H9 (cell line): ENCODE results near the gene UBP1. TPM values are rescaled to one million over a fixed set of nuclear protein-coding genes. Genes with fewer than 3 reads are reported as not detected.

Experiments
- DNase-seq: peaks from one replicate; pipeline ENCODE4 v3.0.0-alpha.2; 2017
- H2AFZ ChIP-seq: one replicate; pipeline ENCODE4 v1.6.1; 2013; ENCODE audit warnings: mild to moderate bottlenecking, low read length, control low read depth, moderate library complexity
- H2AK5ac ChIP-seq: 2 replicates; pipeline ENCODE4 v1.6.1; 2013; ENCODE audit warnings: low read length, control low read depth, mixed read lengths; ENCODE audit not compliant: insufficient read length
- H2BK120ac ChIP-seq: one replicate; pipeline ENCODE4 v1.6.1; 2013; ENCODE audit warnings: low read depth, mild to moderate bottlenecking, low read length, control low read depth, inconsistent platforms; ENCODE audit not compliant: poor library complexity, severe bottlenecking
- H2BK12ac ChIP-seq: 2 replicates; pipeline ENCODE4 v1.6.1; 2013; ENCODE audit warnings: low read length, control low read depth, mixed read lengths, low read depth; ENCODE audit not compliant: insufficient read length
- H2BK15ac ChIP-seq: 2 replicates; pipeline ENCODE4 v1.6.1; 2013; ENCODE audit warnings: low read depth, low read length, control low read depth
- H2BK20ac ChIP-seq: one replicate; pipeline ENCODE4 v1.6.1; 2013; ENCODE audit warnings: low read depth, mild to moderate bottlenecking, low read length, control low read depth, inconsistent platforms; ENCODE audit not compliant: poor library complexity, severe bottlenecking
- H2BK5ac ChIP-seq: 2 replicates; pipeline ENCODE4 v1.6.1; 2013; ENCODE audit warnings: low read length, control low read depth, mixed read lengths; ENCODE audit not compliant: insufficient read length
- H3K14ac ChIP-seq: 2 replicates; pipeline ENCODE4 v1.6.1; 2013; ENCODE audit warnings: low read length, control low read depth; ENCODE audit not compliant: insufficient read depth
- H3K18ac ChIP-seq: 2 replicates; pipeline ENCODE4 v1.6.1; 2013; ENCODE audit warnings: low read depth, mild to moderate bottlenecking, mixed read lengths, low read length, control low read depth; ENCODE audit not compliant: insufficient read length
- H3K23ac ChIP-seq: 2 replicates; pipeline ENCODE4 v1.6.1; 2013; ENCODE audit warnings: low read length, control low read depth, mixed read lengths, low read depth; ENCODE audit not compliant: insufficient read length
- H3K23me2 ChIP-seq: 2 replicates; pipeline ENCODE4 v1.6.1; 2013; ENCODE audit warnings: low read depth, mild to moderate bottlenecking, mixed read lengths, low read length, control low read depth; ENCODE audit not compliant: insufficient read length, poor library complexity, severe bottlenecking
- H3K27ac ChIP-seq: 2 replicates; pipeline ENCODE4 v1.5.1; 2013; ENCODE audit warnings: low read length, control low read depth, mixed read lengths, low read depth; ENCODE audit not compliant: insufficient read length
- H3K27me3 ChIP-seq: 2 replicates; pipeline ENCODE4 v1.6.1; 2013; ENCODE audit warnings: low read length, control low read depth, inconsistent platforms; ENCODE audit not compliant: insufficient read depth
- H3K4ac ChIP-seq: 2 replicates; pipeline ENCODE4 v1.6.1; 2013; ENCODE audit warnings: low read depth, mild to moderate bottlenecking, control low read depth, inconsistent platforms, low read length, moderate library complexity
- H3K4me1 ChIP-seq: 2 replicates; pipeline ENCODE4 v1.6.1; 2013; ENCODE audit warnings: low read length, control low read depth, inconsistent platforms; ENCODE audit not compliant: insufficient read depth
- H3K4me2 ChIP-seq: 2 replicates; pipeline ENCODE4 v1.6.1; 2013; ENCODE audit warnings: low read length, control low read depth, mixed read lengths; ENCODE audit not compliant: insufficient read length, insufficient read depth
- H3K56ac ChIP-seq: 2 replicates; pipeline ENCODE4 v1.6.1; 2013; ENCODE audit warnings: low read depth, mild to moderate bottlenecking, mixed read lengths, low read length, control low read depth; ENCODE audit not compliant: insufficient read length
- H3K79me1 ChIP-seq: 2 replicates; pipeline ENCODE4 v1.6.1; 2013; ENCODE audit warnings: low read depth, mild to moderate bottlenecking, moderate library complexity, low read length, control low read depth, inconsistent platforms; ENCODE audit not compliant: insufficient read depth, poor library complexity, severe bottlenecking
- H3K79me2 ChIP-seq: 2 replicates; pipeline ENCODE4 v1.6.1; 2013; ENCODE audit warnings: low read length, control low read depth, inconsistent platforms; ENCODE audit not compliant: insufficient read depth
- H3K9ac ChIP-seq: 2 replicates; pipeline ENCODE4 v1.6.1; 2013; ENCODE audit warnings: low read length, control low read depth, mixed read lengths; ENCODE audit not compliant: insufficient read length; ENCODE audit errors: extremely low read depth
- H3K9me3 ChIP-seq: one replicate; pipeline ENCODE4 v1.6.1; 2013; ENCODE audit warnings: low read depth, low read length, inconsistent platforms; ENCODE audit not compliant: control insufficient read depth
- H3T11ph ChIP-seq: one replicate; pipeline ENCODE4 v1.6.1; 2013; ENCODE audit warnings: mild to moderate bottlenecking, low read length, control low read depth, inconsistent platforms
- H4K20me1 ChIP-seq: one replicate; pipeline ENCODE4 v1.6.1; 2013; ENCODE audit not compliant: control insufficient read depth, insufficient read length, insufficient read depth
- H4K5ac ChIP-seq: 2 replicates; pipeline ENCODE4 v1.6.1; 2013; ENCODE audit warnings: low read depth, mild to moderate bottlenecking, mixed read lengths, low read length, control low read depth; ENCODE audit not compliant: insufficient read length
- H4K8ac ChIP-seq: replicated peaks from 2 replicates; pipeline ENCODE4 v1.6.1; 2013; ENCODE audit warnings: low read length, control low read depth, mixed read lengths, low read depth; ENCODE audit not compliant: insufficient read length
- H4K91ac ChIP-seq: 2 replicates; pipeline ENCODE4 v1.6.1; 2013; ENCODE audit warnings: low read depth, mild to moderate bottlenecking, moderate library complexity, mixed read lengths, low read length, control low read depth; ENCODE audit not compliant: insufficient read length
- H3K27ac Mint-ChIP-seq, 3 experiments: 2 replicates in 2 of 3; 3 replicates in 1 of 3; pipeline ENCODE4 v1.8.0; 2020 to 2021; ENCODE audit warnings: mixed read lengths in 3 of 3, mild to moderate bottlenecking in 1 of 3, moderate library complexity in 1 of 3
- H3K27me3 Mint-ChIP-seq: 2 replicates; pipeline ENCODE4 v1.8.0; 2021; ENCODE audit warnings: low read depth, mild to moderate bottlenecking, moderate library complexity, mixed read lengths
- H3K36me3 Mint-ChIP-seq, 3 experiments: 2 replicates in 2 of 3; 3 replicates in 1 of 3; pipeline ENCODE4 v1.8.0; 2020 to 2021; ENCODE audit warnings: low read depth in 3 of 3, mixed read lengths in 3 of 3; ENCODE audit not compliant: insufficient read depth in 1 of 3
- H3K4me1 Mint-ChIP-seq, 2 experiments: 2 replicates each; pipeline ENCODE4 v1.8.0; 2020; ENCODE audit warnings: mixed read lengths in 2 of 2
- H3K4me3 Mint-ChIP-seq, 2 experiments: 2 replicates in 1 of 2; 3 replicates in 1 of 2; pipeline ENCODE4 v1.8.0; 2020 to 2021; ENCODE audit warnings: mild to moderate bottlenecking in 2 of 2, mixed read lengths in 2 of 2, moderate library complexity in 1 of 2
- H3K9me3 Mint-ChIP-seq, 2 experiments: 2 replicates in 1 of 2; 3 replicates in 1 of 2; pipeline ENCODE4 v1.8.0; 2020; ENCODE audit warnings: mild to moderate bottlenecking in 2 of 2, mixed read lengths in 2 of 2, moderate library complexity in 1 of 2
- WGBS: extraction: QIAGEN DNeasy Blood & Tissue Kit; methylation state at CpG from one replicate; pipeline ENCODE4 v1.1.7; 2013; ENCODE audit warnings: missing lambda C conversion rate, low lambda C conversion rate, mixed read lengths; ENCODE audit not compliant: insufficient read length; ENCODE audit errors: extremely low coverage; 5-methylcytosine and 5-hydroxymethylcytosine counted together
- total RNA-seq: library from RNA; stranded (reverse); gene quantifications from 2 replicates; pipeline ENCODE4 v1.2.1, GENCODE V29; 2021
- TF ChIP-seq, protein P1 (sequence below): fragments of 200-600 bp; sonication (generic); conservative IDR thresholded peaks from 3 replicates; pipeline ENCODE4 v1.8.0; 2021; ENCODE audit warnings: antibody characterized with exemption, mild to moderate bottlenecking

UBP1 gene
- total RNA-seq, 1 experiment from 2014 or later: 103 TPM

DNA sequence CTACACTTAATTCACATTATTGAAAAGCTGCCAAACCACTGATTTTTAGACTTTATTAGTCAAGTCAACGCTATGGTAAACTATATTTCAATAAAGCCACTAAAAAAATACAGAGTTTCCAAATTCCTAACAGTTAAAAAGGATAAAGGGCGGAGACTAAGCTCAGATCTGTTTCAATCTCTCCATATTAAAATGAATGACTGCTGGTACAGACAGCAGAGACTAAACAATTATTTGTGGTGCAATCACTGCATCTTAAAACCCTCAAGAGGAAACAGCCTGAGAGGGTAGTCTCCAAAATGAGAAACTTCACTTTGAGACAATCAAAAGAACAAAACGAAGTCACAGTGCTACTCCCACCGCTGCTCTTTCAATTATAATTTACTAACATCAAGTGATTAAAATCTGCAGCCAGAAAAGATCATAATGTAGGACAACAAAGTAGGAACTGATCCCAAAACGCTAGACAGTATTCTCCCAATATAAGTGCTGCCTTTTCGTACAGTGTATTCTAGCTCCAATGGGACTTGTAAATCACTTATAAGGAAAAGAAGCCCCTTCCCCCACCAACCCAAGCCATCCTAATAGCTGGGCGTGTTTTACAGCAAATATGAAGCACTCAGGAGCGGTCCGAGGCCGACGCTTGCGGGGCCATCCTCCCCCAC lies 1.2 kb downstream of the UBP1 start:
- Histone ChIP-seq H3K27me3 (no peaks in the 10 kb centered on the region), H3K27ac (no peak overlapping the region), H2BK120ac (no peak overlapping the region), H3K14ac (peak overlapping the region; percentile 87), H3K79me1 (no peaks in the 10 kb centered on the region), H2BK15ac (no peak overlapping the region), H3K4me2 (peak overlapping the region; percentile 94), H3K9ac (peak overlapping the region; percentile 94), H4K8ac (no peak overlapping the region), H4K91ac (no peak overlapping the region), H2BK12ac (no peak overlapping the region), H2BK5ac (no peak overlapping the region), H3K18ac (no peak overlapping the region), H3K79me2 (peaks cover 43% of the 10 kb centered on the region; the same call in 1 of the 2 replicates), H2AK5ac (no peak overlapping the region), H3K4me1 (peaks cover 9% of the 10 kb centered on the region; the same call in 1 of the 2 replicates), H3K4ac (no peak overlapping the region), H3K23me2 (peaks cover 19% of the 10 kb centered on the region), H4K20me1 (no peaks in the 10 kb centered on the region), H3T11ph (no peak overlapping the region), H3K9me3 (no peaks in the 10 kb centered on the region), H4K5ac (no peak overlapping the region), H3K23ac (no peak overlapping the region), H3K56ac (no peak overlapping the region), H2AFZ (no peak overlapping the region), H2BK20ac (no peak overlapping the region)
- Mint-ChIP-seq H3K36me3 (peaks cover 0 to 2% (median 0%) of the 10 kb centered on the region in 3 experiments; a peak in 2 of 7 replicates), H3K9me3 (peaks cover 2% of the 10 kb centered on the region in 2 experiments; a peak in 2 of 5 replicates), H3K4me3 (peak overlapping the region; percentile 91 to 98), H3K27me3 (no peaks in the 10 kb centered on the region; the same call in 1 of the 2 replicates), H3K27ac (peak overlapping the region; percentile 17 to 81 (median 73); a peak in 6 of 7 replicates), H3K4me1 (peaks cover 34 to 43% of the 10 kb centered on the region in 2 experiments)
- TF ChIP-seq, protein P1, sequence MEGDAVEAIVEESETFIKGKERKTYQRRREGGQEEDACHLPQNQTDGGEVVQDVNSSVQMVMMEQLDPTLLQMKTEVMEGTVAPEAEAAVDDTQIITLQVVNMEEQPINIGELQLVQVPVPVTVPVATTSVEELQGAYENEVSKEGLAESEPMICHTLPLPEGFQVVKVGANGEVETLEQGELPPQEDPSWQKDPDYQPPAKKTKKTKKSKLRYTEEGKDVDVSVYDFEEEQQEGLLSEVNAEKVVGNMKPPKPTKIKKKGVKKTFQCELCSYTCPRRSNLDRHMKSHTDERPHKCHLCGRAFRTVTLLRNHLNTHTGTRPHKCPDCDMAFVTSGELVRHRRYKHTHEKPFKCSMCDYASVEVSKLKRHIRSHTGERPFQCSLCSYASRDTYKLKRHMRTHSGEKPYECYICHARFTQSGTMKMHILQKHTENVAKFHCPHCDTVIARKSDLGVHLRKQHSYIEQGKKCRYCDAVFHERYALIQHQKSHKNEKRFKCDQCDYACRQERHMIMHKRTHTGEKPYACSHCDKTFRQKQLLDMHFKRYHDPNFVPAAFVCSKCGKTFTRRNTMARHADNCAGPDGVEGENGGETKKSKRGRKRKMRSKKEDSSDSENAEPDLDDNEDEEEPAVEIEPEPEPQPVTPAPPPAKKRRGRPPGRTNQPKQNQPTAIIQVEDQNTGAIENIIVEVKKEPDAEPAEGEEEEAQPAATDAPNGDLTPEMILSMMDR: no peak
- no CpG with 5 or more reads among the region's 12 CpGs for WGBS
- no peak for DNase-seq
